Skeletal muscle satellite cell (primary cell): ENCODE data around the gene DRC1.
"Not testable (repeated sequence)": the region's sequence is repeated elsewhere in the genome, so short reads cannot be mapped to it uniquely, and the experiment has no call there.

Source experiments
- H3K27me3 ChIP-seq: 2 replicates; pipeline ENCODE4 v1.7.0; 2013; ENCODE audit warnings: low read length; ENCODE audit not compliant: control insufficient read depth, insufficient read depth
- H3K36me3 ChIP-seq: 2 replicates; pipeline ENCODE4 v1.7.0; 2013; ENCODE audit warnings: mild to moderate bottlenecking, control low read depth, low read length; ENCODE audit not compliant: insufficient read depth
- H3K4me1 ChIP-seq: 2 replicates; pipeline ENCODE4 v1.7.0; 2013; ENCODE audit warnings: low read length; ENCODE audit not compliant: control insufficient read depth, insufficient read depth
- H3K4me2 ChIP-seq: 2 replicates; pipeline ENCODE4 v1.7.0; 2013; ENCODE audit warnings: mild to moderate bottlenecking, low read length
- H3K4me3 ChIP-seq: 2 replicates; pipeline ENCODE4 v1.7.0; 2013; ENCODE audit warnings: low read length
- H3K9ac ChIP-seq: 2 replicates; pipeline ENCODE4 v1.7.0; 2013; ENCODE audit warnings: mild to moderate bottlenecking, low read depth, low read length, moderate library complexity
- H3K9me3 ChIP-seq: replicated peaks from 2 replicates; pipeline ENCODE4 v1.7.0; 2013; ENCODE audit warnings: mild to moderate bottlenecking, control low read depth, low read length

DRC1 gene

DNA sequence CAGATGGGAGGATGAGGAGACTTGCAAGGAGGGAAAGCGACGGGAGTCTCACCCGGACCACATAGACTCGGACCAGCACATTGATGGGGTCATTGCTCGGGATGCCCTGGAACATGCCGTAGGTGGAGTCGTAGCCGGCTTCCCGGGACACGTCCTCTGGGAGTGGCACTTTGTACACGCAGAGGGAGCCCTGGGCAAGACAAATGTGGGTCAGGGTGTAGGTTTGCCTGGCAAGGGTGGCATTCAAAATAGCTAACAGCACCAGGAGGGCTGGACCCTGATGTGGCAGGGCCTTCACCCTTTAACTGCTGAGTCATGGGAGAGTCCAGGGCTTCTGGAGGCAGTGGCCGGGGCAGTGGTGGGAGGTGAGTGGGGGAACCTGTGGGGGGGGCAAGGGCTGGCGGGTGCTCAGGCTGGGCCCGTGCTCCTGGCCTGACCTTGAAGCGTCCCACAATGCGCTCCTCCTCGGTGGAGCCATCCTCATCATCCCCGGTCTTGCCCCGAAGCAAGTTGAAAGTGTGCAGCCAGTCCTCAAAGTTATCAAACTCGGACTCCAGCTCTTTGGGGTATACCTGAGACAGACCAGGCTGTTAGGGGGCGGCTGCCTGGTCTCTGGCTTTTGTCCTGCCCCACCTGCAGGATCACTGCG, 65.1 kb downstream of the DRC1 start:
- no peak overlapping the region for H3K4me3 ChIP-seq
- H3K4me1 ChIP-seq = no peaks in the 10 kb centered on the region
- H3K36me3 ChIP-seq = no peaks in the 10 kb centered on the region
- H3K4me2 ChIP-seq = no peak overlapping the region
- H3K9me3 ChIP-seq = no peaks in the 10 kb centered on the region
- H3K9ac ChIP-seq = no peak overlapping the region
- H3K27me3 ChIP-seq = no peaks in the 10 kb centered on the region

DNA sequence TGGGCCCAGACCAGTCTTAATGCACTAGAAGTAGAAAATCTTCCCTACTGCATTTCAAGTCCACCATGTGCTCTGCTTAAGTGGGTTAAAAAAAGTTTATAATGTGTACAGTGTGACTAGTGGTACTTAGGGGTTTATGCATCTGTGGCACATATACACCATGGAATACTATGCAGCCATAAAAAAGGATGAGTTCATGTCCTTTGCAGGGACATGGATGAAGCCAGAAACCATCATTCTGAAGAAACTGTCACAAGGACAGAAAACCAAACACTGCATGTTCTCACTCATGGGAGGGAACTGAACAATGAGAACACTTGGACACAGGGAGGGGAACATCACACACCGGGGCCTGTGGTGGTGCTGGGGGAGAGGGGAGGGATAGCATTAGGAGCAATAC, 66.8 kb downstream of the DRC1 start:
- H3K4me2 ChIP-seq, H3K36me3 ChIP-seq, H3K9me3 ChIP-seq, H3K9ac ChIP-seq, H3K4me1 ChIP-seq, H3K4me3 ChIP-seq, H3K27me3 ChIP-seq: not testable (repeated sequence)

DNA sequence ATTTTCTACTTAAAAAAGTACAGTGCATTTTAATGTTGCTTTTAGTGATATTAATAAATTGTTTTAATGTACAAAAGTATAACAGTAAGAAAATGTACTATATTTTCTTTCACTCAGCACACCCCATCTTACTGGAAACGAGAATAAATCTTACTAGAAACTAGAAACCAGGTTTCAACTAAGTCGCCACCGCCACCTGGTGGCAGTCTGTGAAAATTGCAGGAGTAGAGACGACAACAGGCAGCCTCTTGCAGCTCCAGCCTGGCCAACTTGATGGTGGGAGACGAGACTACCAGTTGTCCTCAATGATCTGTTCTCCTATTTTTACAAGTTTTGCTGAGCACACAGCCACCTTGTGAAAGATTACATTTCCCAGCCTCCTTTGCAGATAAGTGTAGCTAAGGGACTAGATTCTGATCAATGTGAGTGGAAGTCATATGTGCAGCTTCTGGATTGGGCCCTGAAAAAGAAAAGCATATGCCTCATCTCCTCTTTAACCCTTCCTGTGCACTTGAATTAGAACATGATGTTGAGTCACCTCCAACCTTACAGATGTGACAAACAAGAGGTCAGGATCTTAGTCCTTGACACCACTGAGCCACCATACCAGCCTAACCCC, 67.5 kb downstream of the DRC1 start:
- Histone ChIP-seq H3K4me3 (no peak overlapping the region), H3K36me3 (no peaks in the 10 kb centered on the region), H3K9me3 (no peaks in the 10 kb centered on the region), H3K27me3 (no peaks in the 10 kb centered on the region), H3K4me2 (no peak overlapping the region), H3K4me1 (no peaks in the 10 kb centered on the region), H3K9ac (no peak overlapping the region)

DNA sequence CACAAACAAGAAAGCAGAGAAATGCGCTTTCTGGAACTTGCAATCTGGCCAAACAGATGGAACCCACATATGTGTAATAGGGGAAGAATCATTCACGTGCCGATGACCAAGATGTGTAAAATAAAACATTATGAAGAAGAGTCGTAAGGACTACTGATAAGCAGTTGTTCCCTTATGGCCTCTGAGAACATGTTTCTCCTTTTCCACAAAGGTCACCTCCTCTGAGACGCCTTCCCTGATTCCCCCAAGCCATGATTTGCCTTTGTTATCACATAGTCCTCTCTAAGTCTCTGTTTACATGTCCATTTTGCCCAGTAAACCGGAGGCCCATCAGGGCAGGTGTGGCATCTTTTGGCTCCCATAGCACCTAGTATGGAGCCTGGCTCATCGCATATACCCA, 68.2 kb downstream of the DRC1 start:
- no peaks in the 10 kb centered on the region for H3K36me3 ChIP-seq
- H3K4me1 ChIP-seq = no peaks in the 10 kb centered on the region
- H3K9ac ChIP-seq = no peak overlapping the region
- H3K27me3 ChIP-seq = no peaks in the 10 kb centered on the region
- no peak overlapping the region for H3K4me3 ChIP-seq
- H3K9me3 ChIP-seq = no peaks in the 10 kb centered on the region
- no peak overlapping the region for H3K4me2 ChIP-seq

- no peaks in the 10 kb centered on the region for H3K36me3 ChIP-seq
- no peaks in the 10 kb centered on the region for H3K4me1 ChIP-seq
- H3K4me2 ChIP-seq = no peak overlapping the region
Observed at GRCh38 chr2:26470601-26471260, 69.0 kb downstream of the DRC1 start.

DNA sequence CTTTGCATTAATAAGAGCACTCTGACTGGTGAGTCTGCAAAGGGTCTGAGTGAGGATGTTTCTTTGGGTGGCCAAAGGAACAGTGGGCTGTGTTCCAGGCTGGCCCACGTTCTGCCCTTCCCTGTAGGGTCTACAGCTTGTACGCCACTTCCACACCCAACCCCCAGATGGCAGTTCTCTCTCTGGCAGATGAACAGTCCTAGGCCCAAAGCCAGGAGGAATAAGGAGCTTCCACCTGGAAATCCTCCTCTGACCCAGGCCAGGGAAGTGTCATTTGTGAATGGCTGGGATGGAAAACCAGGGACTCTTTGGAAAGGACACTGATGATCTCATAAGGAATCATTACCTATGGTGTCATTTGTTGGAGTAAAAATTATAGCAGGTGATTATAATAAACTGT, 69.6 kb downstream of the DRC1 start:
- no peaks in the 10 kb centered on the region for H3K9me3 ChIP-seq
- H3K4me1 ChIP-seq = no peaks in the 10 kb centered on the region
- H3K36me3 ChIP-seq = no peaks in the 10 kb centered on the region
- no peaks in the 10 kb centered on the region for H3K27me3 ChIP-seq
- H3K9ac ChIP-seq = no peak overlapping the region
- H3K4me3 ChIP-seq = no peak overlapping the region
- H3K4me2 ChIP-seq = no peak overlapping the region

More at GRCh38 chr2:26470601-26471260, 69.0 kb downstream of the DRC1 start:
- H3K27me3 ChIP-seq = no peaks in the 10 kb centered on the region
- no peaks in the 10 kb centered on the region for H3K9me3 ChIP-seq
- no peak overlapping the region for H3K4me3 ChIP-seq
- no peak overlapping the region for H3K9ac ChIP-seq

DNA sequence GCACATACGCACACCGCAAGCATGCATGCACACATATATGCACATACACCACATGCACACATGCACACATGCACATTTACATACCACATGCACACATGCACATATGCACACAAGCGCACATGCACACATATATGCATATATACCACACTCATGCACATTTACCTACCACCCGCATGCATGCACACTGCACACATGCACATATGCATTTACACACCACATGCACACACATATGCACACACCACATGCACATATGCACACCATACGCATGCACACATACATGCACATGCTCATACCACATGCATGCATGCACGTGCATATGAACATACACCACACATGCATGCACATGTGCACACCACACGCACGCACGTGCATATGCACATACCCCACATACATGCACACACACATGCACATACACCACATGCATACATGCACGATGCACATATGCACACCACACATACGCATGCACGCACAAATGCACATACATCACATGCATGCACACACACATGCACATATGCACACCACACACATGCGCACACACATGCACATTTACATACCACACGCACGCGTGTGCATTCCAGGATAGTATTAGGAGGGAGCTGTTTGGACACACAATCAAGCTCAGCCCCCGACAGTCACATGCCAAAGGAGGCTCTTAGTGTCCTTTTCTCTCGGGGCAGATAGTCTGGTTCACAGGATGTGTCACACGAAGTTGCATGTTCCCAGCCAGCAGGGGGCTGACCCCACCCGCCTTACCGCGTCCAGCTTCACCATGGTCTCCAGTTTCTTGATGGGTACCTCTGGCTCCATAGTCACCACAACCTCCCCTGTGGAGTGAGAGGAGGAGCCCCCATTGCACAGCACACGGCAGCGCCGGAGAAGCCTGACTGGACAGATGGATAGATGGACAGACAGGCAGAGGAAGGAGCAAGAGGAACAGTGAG, 70.3 kb downstream of the DRC1 start:
- H3K4me3 ChIP-seq = no peak overlapping the region
- no peaks in the 10 kb centered on the region for H3K9me3 ChIP-seq
- no peaks in the 10 kb centered on the region for H3K27me3 ChIP-seq
- no peaks in the 10 kb centered on the region for H3K36me3 ChIP-seq
- no peak overlapping the region for H3K9ac ChIP-seq
- no peak overlapping the region for H3K4me2 ChIP-seq
- H3K4me1 ChIP-seq = no peaks in the 10 kb centered on the region

DNA sequence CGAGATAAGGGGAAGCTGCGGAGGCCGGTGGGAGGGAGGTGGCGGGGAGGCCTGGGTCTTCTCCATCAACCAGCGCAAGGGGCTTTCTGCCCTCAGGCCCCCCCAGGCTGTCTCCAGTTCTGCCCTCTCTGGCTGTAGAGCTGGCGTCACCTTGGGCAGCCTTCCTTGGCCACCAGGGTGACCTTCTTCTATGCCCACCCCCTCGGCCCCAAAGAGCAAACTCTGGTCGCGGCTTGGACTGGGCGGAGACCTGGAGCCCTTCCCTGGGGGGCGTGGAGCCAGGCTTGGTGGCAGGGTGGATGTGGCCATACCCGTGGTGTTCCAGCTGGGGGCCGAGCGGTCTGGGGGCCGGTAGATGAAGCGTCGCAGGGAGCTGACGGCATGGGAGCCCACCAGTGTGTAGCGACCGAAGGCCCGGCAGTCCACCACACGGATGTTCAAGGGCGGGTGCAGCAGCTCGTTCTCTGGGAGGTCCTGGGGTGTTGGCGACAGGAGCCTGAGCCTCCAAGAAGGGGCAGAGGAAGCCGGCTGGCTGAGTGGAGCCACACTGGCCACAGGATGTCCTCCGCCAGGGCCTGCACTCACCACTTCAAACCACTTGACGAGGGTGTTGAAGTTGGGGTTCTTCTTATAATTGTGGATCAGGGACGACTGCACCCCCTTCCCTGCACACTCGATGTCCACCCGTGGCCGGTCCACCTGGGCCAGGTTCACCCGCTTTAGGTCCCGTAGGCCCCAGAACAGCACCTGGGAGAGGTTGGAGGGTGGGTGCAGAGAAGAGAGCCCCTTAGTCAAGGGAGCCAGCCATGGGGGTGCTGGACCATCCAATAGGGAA, 71.3 kb downstream of the DRC1 start:
- H3K9me3 ChIP-seq = no peaks in the 10 kb centered on the region
- H3K4me1 ChIP-seq = peaks cover 7% of the 10 kb centered on the region
- no peak overlapping the region for H3K9ac ChIP-seq
- no peaks in the 10 kb centered on the region for H3K27me3 ChIP-seq
- H3K36me3 ChIP-seq = no peaks in the 10 kb centered on the region
- no peak overlapping the region for H3K4me3 ChIP-seq
- no peak overlapping the region for H3K4me2 ChIP-seq

- Histone ChIP-seq H3K4me3 (no peak overlapping the region), H3K36me3 (no peaks in the 10 kb centered on the region), H3K27me3 (no peaks in the 10 kb centered on the region), H3K4me2 (no peak overlapping the region), H3K4me1 (peaks cover 9% of the 10 kb centered on the region), H3K9ac (no peak overlapping the region), H3K9me3 (no peaks in the 10 kb centered on the region)
Observed at GRCh38 chr2:26473796-26474195, 72.1 kb downstream of the DRC1 start.

- H3K9ac ChIP-seq = no peak overlapping the region
Observed at GRCh38 chr2:26474261-26474785, 72.6 kb downstream of the DRC1 start.

More at GRCh38 chr2:26474261-26474785, 72.6 kb downstream of the DRC1 start:
- no peak overlapping the region for H3K4me3 ChIP-seq
- no peak overlapping the region for H3K4me2 ChIP-seq
- peaks cover 9% of the 10 kb centered on the region for H3K4me1 ChIP-seq
- no peaks in the 10 kb centered on the region for H3K27me3 ChIP-seq
- no peaks in the 10 kb centered on the region for H3K36me3 ChIP-seq
- no peaks in the 10 kb centered on the region for H3K9me3 ChIP-seq
